GM19035 (cell line): ENCODE results near the gene KAT6B.

Experiments
- ATAC-seq: cut with Tn5 transposase; IDR thresholded peaks from one replicate; pipeline ENCODE4 v1.9.1; 2021; ENCODE audit not compliant: unreplicated experiment

The KAT6B gene

GRCh38 chr10:74822521-74823089, 3.8 kb upstream of the KAT6B start:
- no peak for ATAC-seq

GRCh38 chr10:74823791-74824183, 2.6 kb upstream of the KAT6B start:
- ATAC-seq: no peak

GRCh38 chr10:74824184-74824899, 2.1 kb upstream of the KAT6B start:
- no peak for ATAC-seq

GRCh38 chr10:74824900-74825370, 1.5 kb upstream of the KAT6B start:
- no peak for ATAC-seq

GRCh38 chr10:74825371-74826141, 844 bp upstream of the KAT6B start:
- ATAC-seq: peak; percentile 1

- ATAC-seq: no peak
These were observed 643 bp downstream of the KAT6B start for GRCh38 chr10:74827045-74827441.

- ATAC-seq: no peak
These were observed 1.3 kb downstream of the KAT6B start for GRCh38 chr10:74827694-74828093.

GRCh38 chr10:74828946-74829345, 2.5 kb downstream of the KAT6B start:
- ATAC-seq: no peak

- no peak for ATAC-seq
These were observed 5.2 kb downstream of the KAT6B start for GRCh38 chr10:74831518-74832120.

GRCh38 chr10:74835963-74836362, 9.6 kb downstream of the KAT6B start:
- ATAC-seq: no peak

GRCh38 chr10:74836877-74837276, 10.5 kb downstream of the KAT6B start:
- no peak for ATAC-seq

GRCh38 chr10:74837743-74838142, 11.3 kb downstream of the KAT6B start:
- no peak for ATAC-seq

- no peak for ATAC-seq
These were observed 13.3 kb downstream of the KAT6B start for GRCh38 chr10:74839708-74840107.

- no peak for ATAC-seq
These were observed 15.0 kb downstream of the KAT6B start for GRCh38 chr10:74841265-74841973.

- no peak for ATAC-seq
These were observed 16.0 kb downstream of the KAT6B start for GRCh38 chr10:74842301-74842954.

- no peak for ATAC-seq
These were observed 20.6 kb downstream of the KAT6B start for GRCh38 chr10:74846958-74847357.

- no peak for ATAC-seq
These were observed 25.4 kb downstream of the KAT6B start for GRCh38 chr10:74851831-74852230.

GRCh38 chr10:74852381-74852780, 26.0 kb downstream of the KAT6B start:
- ATAC-seq: no peak

GRCh38 chr10:74854610-74855009, 28.2 kb downstream of the KAT6B start:
- no peak for ATAC-seq

- ATAC-seq: no peak
These were observed 28.6 kb downstream of the KAT6B start for GRCh38 chr10:74855027-74855426.
